Activated effector memory CD4-positive, alpha-beta T cell treated with Interleukin-2 at 50 U/mL for 16 hours (primary cell): ENCODE measurements around the gene RASGRP2.
"Not testable (repeated sequence)": the region's sequence is repeated elsewhere in the genome, so short reads cannot be mapped to it uniquely, and the experiment has no call there.

Experiments used
- DNase-seq: peaks from one replicate; pipeline ENCODE4 v3.0.0-alpha.2; 2020

RASGRP2 gene

GRCh38 chr11:64717268-64717578 lies 26.7 kb downstream of the RASGRP2 start:
- DNase-seq: no peak

GRCh38 chr11:64716473-64717267 lies 27.3 kb downstream of the RASGRP2 start:
- no peak for DNase-seq

GRCh38 chr11:64715756-64716472 lies 28.0 kb downstream of the RASGRP2 start:
- no peak for DNase-seq

- DNase-seq: no peak
Measured at GRCh38 chr11:64715110-64715509, 28.8 kb downstream of the RASGRP2 start.

GRCh38 chr11:64714666-64715065 lies 29.3 kb downstream of the RASGRP2 start:
- DNase-seq: no peak

- no peak for DNase-seq
Measured at GRCh38 chr11:64713781-64714363, 30.1 kb downstream of the RASGRP2 start.

- DNase-seq: no peak
Measured at GRCh38 chr11:64713016-64713707, 30.8 kb downstream of the RASGRP2 start.

- no peak for DNase-seq
Measured at GRCh38 chr11:64712430-64713015, 31.4 kb downstream of the RASGRP2 start.

GRCh38 chr11:64711956-64712362 lies 32.0 kb downstream of the RASGRP2 start:
- DNase-seq: no peak

- no peak for DNase-seq
Measured at GRCh38 chr11:64711138-64711955, 32.6 kb downstream of the RASGRP2 start.

- DNase-seq: no peak
Measured at GRCh38 chr11:64710418-64711137, 33.4 kb downstream of the RASGRP2 start.

- no peak for DNase-seq
Measured at GRCh38 chr11:64705501-64705900, 38.4 kb downstream of the RASGRP2 start.

- DNase-seq: no peak
Measured at GRCh38 chr11:64703048-64703447, 40.9 kb downstream of the RASGRP2 start.

- not testable (repeated sequence) for DNase-seq
Measured at GRCh38 chr11:64701956-64702355, 42.0 kb downstream of the RASGRP2 start.

- no peak for DNase-seq
Measured at GRCh38 chr11:64698427-64698826, 45.5 kb downstream of the RASGRP2 start.

- no peak for DNase-seq
Measured at GRCh38 chr11:64697663-64698375, 46.1 kb downstream of the RASGRP2 start.

GRCh38 chr11:64696045-64696444 lies 47.9 kb downstream of the RASGRP2 start:
- DNase-seq: no peak

- DNase-seq: no peak
Measured at GRCh38 chr11:64695548-64695947, 48.4 kb downstream of the RASGRP2 start.

GRCh38 chr11:64694821-64695365 lies 49.0 kb downstream of the RASGRP2 start:
- no peak for DNase-seq

- no peak for DNase-seq
Measured at GRCh38 chr11:64694026-64694755, 49.8 kb downstream of the RASGRP2 start.
